ENCODE data around the gene KRTAP1-3. TPM values are rescaled to one million over a fixed set of nuclear protein-coding genes. Genes with fewer than 3 reads are reported as not detected.
"Not testable (repeated sequence)": the region's sequence is repeated elsewhere in the genome, so short reads cannot be mapped to it uniquely, and the experiment has no call there.

KRTAP1-3 gene
- total RNA-seq, 2 experiments from 2014 or later, result not detected

DNA sequence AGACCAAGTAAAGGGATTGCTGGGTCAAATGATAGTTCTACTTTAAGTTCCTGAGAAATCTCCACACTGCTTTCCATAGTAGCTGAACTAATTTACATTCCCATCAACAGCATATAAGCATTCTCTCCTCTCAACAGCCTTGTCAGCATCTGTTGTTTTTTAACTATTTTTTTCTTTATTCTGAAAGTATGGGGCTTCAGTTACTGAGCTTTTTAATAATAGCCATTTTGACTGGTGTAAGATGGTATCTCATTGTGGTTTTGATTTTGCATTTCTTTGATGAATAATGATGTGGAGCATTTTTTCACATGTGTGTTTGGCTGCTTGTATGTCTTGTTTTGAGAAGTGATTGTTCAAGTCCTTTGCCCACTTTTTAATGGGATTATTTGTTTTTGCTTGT is 17.9 kb upstream of the KRTAP1-3 start:
- H3K79me2 ChIP-seq (ENCODE audit: insufficient read depth, low read depth, low read length), result no peaks in the 10 kb centered on the region
- H3K4me2 ChIP-seq (ENCODE audit: low read length), result no peak overlapping the region
- no TSS peak for BruUV-seq (replicated peaks)
- intact Hi-C loops (cut with micrococcal nuclease; ENCODE audit: unreplicated experiment), result no loop called here
- H3K36me3 ChIP-seq (ENCODE audit: insufficient read depth, low read length), result no peaks in the 10 kb centered on the region
- TF ChIP-seq, protein P1, sequence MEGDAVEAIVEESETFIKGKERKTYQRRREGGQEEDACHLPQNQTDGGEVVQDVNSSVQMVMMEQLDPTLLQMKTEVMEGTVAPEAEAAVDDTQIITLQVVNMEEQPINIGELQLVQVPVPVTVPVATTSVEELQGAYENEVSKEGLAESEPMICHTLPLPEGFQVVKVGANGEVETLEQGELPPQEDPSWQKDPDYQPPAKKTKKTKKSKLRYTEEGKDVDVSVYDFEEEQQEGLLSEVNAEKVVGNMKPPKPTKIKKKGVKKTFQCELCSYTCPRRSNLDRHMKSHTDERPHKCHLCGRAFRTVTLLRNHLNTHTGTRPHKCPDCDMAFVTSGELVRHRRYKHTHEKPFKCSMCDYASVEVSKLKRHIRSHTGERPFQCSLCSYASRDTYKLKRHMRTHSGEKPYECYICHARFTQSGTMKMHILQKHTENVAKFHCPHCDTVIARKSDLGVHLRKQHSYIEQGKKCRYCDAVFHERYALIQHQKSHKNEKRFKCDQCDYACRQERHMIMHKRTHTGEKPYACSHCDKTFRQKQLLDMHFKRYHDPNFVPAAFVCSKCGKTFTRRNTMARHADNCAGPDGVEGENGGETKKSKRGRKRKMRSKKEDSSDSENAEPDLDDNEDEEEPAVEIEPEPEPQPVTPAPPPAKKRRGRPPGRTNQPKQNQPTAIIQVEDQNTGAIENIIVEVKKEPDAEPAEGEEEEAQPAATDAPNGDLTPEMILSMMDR (conservative IDR thresholded peaks at IDR 0.05; ENCODE audit: low read length), result no peak
- TF ChIP-seq EZH2phosphoT487 (IDR thresholded peaks at IDR 0.05; ENCODE audit: borderline replicate concordance, low read depth, low read length), result no peak
- CTCF ChIA-PET (ENCODE audit: unreplicated experiment), result no interaction called here
- no peak for DNase-seq (ENCODE audit: low spot score)
- POLR2A ChIA-PET, result no interaction called here
- no peaks in the 10 kb centered on the region for H3K9me3 ChIP-seq (ENCODE audit: low read length)
- H3K4me3 ChIP-seq (ENCODE audit: low read depth, low read length, poor library complexity, severe bottlenecking), result no peak overlapping the region
- H4K20me1 ChIP-seq (ENCODE audit: insufficient read depth, low read length), result no peaks in the 10 kb centered on the region
- H2AFZ ChIP-seq (ENCODE audit: low read length), result no peak overlapping the region
- no peak overlapping the region for H3K27ac ChIP-seq (ENCODE audit: low read depth, low read length, poor library complexity, severe bottlenecking)
- H3K9me2 ChIP-seq (ENCODE audit: insufficient read depth, low read length), result no peaks in the 10 kb centered on the region
- H3K4me1 ChIP-seq (ENCODE audit: insufficient read depth, low read length, poor library complexity, severe bottlenecking), result no peaks in the 10 kb centered on the region

DNA sequence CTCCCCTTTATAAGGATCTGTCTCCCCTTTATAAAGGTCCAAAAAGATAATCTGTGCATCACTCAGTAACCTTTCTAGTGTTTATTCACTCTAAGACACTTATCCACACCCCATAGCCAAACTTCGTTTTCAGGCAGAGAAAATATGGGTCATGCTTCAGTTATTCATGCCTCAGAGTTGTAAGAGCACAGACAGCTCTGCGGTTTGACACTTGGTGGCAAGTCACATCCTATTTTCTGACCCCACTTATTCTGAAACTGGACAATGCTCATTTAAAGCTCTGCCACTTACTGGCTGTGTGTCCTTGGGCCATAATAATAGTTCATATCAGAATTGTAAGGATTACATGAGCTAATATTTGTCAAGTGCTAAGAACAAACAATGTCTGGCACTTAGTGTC is 14.4 kb upstream of the KRTAP1-3 start:
- intact Hi-C loops (cut with micrococcal nuclease; ENCODE audit: unreplicated experiment), result no loop called here

DNA sequence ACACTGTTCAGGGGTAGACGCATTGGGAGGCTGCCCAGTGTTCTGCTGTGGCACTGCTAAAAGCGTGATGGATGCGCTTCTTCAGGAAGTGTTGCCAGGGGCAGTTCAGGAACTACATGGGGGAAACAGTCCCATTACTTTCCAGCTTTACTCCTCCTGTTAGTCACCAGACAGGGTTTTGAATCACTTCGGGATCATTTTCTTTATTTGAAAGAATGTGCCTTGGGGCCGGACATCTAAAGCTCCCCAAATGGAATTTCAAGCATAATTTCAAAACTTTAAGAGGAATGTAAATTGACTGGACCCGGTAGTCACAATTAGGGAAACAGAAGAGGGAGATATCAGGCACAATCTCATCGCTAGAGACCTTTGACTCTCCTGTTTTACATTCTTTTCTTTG is 13.8 kb upstream of the KRTAP1-3 start:
- Histone ChIP-seq H3K79me2 (ENCODE audit: insufficient read depth, low read depth, low read length) (no peaks in the 10 kb centered on the region), H3K4me2 (ENCODE audit: low read length) (no peak overlapping the region), H3K4me3 (ENCODE audit: low read depth, low read length, poor library complexity, severe bottlenecking) (no peak overlapping the region), H3K9me2 (ENCODE audit: insufficient read depth, low read length) (no peaks in the 10 kb centered on the region), H3K27ac (ENCODE audit: low read depth, low read length, poor library complexity, severe bottlenecking) (no peak overlapping the region), H3K4me1 (ENCODE audit: insufficient read depth, low read length, poor library complexity, severe bottlenecking) (no peaks in the 10 kb centered on the region), H2AFZ (ENCODE audit: low read length) (no peak overlapping the region), H3K9me3 (ENCODE audit: low read length) (no peaks in the 10 kb centered on the region), H4K20me1 (ENCODE audit: insufficient read depth, low read length) (no peaks in the 10 kb centered on the region), H3K36me3 (ENCODE audit: insufficient read depth, low read length) (no peaks in the 10 kb centered on the region)
- no TSS peak for BruUV-seq (replicated peaks)
- TF ChIP-seq, protein P1 (conservative IDR thresholded peaks at IDR 0.05; ENCODE audit: low read length), result no peak
- TF ChIP-seq EZH2phosphoT487 (IDR thresholded peaks at IDR 0.05; ENCODE audit: borderline replicate concordance, low read depth, low read length), result no peak
- DNase-seq (ENCODE audit: low spot score), result no peak
- intact Hi-C loops (cut with micrococcal nuclease; ENCODE audit: unreplicated experiment), result no loop called here
- ChIA-PET POLR2A (no interaction called here), CTCF (ENCODE audit: unreplicated experiment) (no interaction called here)

More for the DNA sequence above, 14.4 kb upstream of the KRTAP1-3 start:
- Histone ChIP-seq H3K36me3 (ENCODE audit: insufficient read depth, low read length) (no peaks in the 10 kb centered on the region), H3K9me3 (ENCODE audit: low read length) (no peaks in the 10 kb centered on the region), H4K20me1 (ENCODE audit: insufficient read depth, low read length) (no peaks in the 10 kb centered on the region), H3K79me2 (ENCODE audit: insufficient read depth, low read depth, low read length) (no peaks in the 10 kb centered on the region), H3K27ac (ENCODE audit: low read depth, low read length, poor library complexity, severe bottlenecking) (no peak overlapping the region), H2AFZ (ENCODE audit: low read length) (no peak overlapping the region), H3K4me2 (ENCODE audit: low read length) (no peak overlapping the region), H3K4me3 (ENCODE audit: low read depth, low read length, poor library complexity, severe bottlenecking) (no peak overlapping the region), H3K9me2 (ENCODE audit: insufficient read depth, low read length) (no peaks in the 10 kb centered on the region), H3K4me1 (ENCODE audit: insufficient read depth, low read length, poor library complexity, severe bottlenecking) (no peaks in the 10 kb centered on the region)
- CTCF ChIA-PET (ENCODE audit: unreplicated experiment), result no interaction called here
- TF ChIP-seq, protein P1 (conservative IDR thresholded peaks at IDR 0.05; ENCODE audit: low read length), result no peak
- TF ChIP-seq EZH2phosphoT487 (IDR thresholded peaks at IDR 0.05; ENCODE audit: borderline replicate concordance, low read depth, low read length), result no peak
- POLR2A ChIA-PET, result no interaction called here
- DNase-seq (ENCODE audit: low spot score), result no peak
- no TSS peak for BruUV-seq (replicated peaks)

DNA sequence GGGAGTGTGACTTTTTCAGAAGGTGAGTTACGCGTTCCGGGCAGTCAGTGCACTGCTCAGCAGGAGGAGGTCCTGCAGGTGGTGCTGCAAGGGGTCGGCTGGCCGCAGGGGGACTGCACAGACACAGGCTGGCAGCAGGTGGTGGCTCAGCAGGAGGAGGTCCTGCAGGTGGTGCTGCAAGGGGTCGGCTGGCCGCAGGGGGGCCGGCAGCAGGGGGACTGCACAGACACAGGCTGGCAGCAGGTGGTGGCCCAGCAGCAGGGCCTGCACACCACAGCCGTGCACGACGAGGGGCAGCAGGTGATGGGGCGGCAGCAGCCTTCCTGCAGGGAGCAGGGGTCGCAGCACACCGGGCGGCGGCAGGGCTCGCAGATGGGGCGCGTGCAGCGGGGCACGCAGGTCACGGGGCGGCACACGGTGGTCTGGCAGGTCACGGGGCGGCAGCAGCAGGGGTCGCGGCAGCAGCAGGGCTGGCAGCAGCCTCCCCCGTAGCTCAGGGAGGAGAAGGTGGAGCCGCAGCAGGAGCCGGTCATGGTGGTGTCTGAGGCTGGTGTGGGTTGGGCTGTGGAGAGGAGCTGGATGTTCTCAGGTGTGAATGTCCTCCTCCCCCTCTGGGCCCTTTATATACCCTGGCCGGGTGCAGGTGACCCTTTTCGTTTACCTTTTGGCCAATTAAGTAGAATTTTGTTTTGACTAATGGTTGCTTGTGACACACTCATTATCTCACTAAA is 12.2 kb upstream of the KRTAP1-3 start, which contains the start of gene KRTAP2-1:
TSS of gene KRTAP2-1 (minus strand) at position 582 of the 731 bp plus-strand sequence. CDS start at position 533, 49 bp downstream.
- H3K27ac ChIP-seq (ENCODE audit: low read depth, low read length, poor library complexity, severe bottlenecking); intact Hi-C loops (cut with micrococcal nuclease; ENCODE audit: unreplicated experiment); H3K4me3 ChIP-seq (ENCODE audit: low read depth, low read length, poor library complexity, severe bottlenecking); H2AFZ ChIP-seq (ENCODE audit: low read length); H3K9me3 ChIP-seq (ENCODE audit: low read length); POLR2A ChIA-PET; H3K4me2 ChIP-seq (ENCODE audit: low read length); H3K9me2 ChIP-seq (ENCODE audit: insufficient read depth, low read length); BruUV-seq (replicated peaks); CTCF ChIA-PET (ENCODE audit: unreplicated experiment); H3K79me2 ChIP-seq (ENCODE audit: insufficient read depth, low read depth, low read length); H3K36me3 ChIP-seq (ENCODE audit: insufficient read depth, low read length); H3K4me1 ChIP-seq (ENCODE audit: insufficient read depth, low read length, poor library complexity, severe bottlenecking); DNase-seq (ENCODE audit: low spot score); H4K20me1 ChIP-seq (ENCODE audit: insufficient read depth, low read length): not testable (repeated sequence)

Data from OCI-LY7 (cell line).